OCI-LY7 (cell line): ENCODE data around the gene KIRREL3.

Experiments
- CTCF ChIP-seq: fragments of 200-600 bp; sonication (generic); conservative IDR thresholded peaks from 2 replicates; pipeline ENCODE4 v1.5.1; 2014; ENCODE audit warnings: mild to moderate bottlenecking, antibody characterized with exemption, low read length, moderate library complexity, mixed read lengths
- EZH2phosphoT487 ChIP-seq: fragments of 200-600 bp; sonication (generic); IDR thresholded peaks from 2 replicates; pipeline ENCODE4 v1.6.1; 2018; ENCODE audit warnings: low read depth, borderline replicate concordance, mild to moderate bottlenecking, mixed run types, antibody characterized with exemption, low read length, moderate library complexity, mixed read lengths

- TF ChIP-seq CTCF (no peak), EZH2phosphoT487 (no peak)
Observed at GRCh38 chr11:126743628-126744027, 256.9 kb downstream of the KIRREL3 start.
